ENCODE results near the gene EDC3. TPM values are rescaled to one million over a fixed set of nuclear protein-coding genes. Genes with fewer than 3 reads are reported as not detected.
A peak's percentile ranks its signal among the peaks of the same experiment; 100 is the strongest.

EDC3 gene
- total and polyA plus RNA-seq, 8 donors = 27.9 to 43.6 (median 36.7) TPM

DNA sequence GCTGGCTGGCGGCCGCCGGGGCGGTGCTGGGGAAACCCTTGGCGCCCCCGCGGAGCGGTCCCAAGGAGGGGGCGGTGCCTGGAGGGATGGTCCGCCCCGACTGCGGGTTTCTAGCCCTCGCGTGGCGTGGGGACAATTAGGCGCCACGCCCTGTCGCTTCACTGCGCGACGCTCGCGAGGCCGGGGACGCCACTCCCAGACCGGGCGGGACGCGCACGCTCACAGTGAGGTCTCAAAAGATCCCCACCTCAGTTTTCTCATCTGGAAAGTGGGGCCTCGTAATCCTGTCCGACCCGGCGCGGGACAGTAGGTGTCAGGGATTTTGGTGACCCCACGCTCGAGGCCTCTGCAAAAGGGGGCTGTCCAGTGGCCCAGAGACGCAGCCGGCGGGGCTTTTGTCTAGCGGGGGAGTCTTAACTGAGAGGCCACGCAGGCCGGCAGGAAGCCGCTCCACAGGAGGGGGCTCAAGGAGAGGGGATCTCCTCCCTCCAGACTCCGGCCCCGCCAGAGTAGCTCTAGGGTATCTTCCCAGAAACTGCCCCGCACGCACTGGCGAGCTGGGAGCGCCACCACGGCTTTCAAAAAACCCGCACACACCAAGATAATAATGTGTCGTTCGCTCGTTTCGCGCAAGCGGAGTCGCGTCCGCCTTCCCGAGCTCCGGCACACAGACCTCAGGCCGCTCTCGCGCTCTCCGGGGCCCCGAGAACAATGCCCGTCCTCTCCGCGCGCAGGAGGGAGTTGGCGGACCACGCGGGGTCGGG, 80.9 kb downstream of the EDC3 start:
- intact Hi-C loops (cut with DNase I) = loop anchor here in 1 of 2 donors (10.0 kb wide), 1 partner anchor 70 kb away; the partner anchor contains the start of gene ARID3B
- TF ChIP-seq, protein P1, sequence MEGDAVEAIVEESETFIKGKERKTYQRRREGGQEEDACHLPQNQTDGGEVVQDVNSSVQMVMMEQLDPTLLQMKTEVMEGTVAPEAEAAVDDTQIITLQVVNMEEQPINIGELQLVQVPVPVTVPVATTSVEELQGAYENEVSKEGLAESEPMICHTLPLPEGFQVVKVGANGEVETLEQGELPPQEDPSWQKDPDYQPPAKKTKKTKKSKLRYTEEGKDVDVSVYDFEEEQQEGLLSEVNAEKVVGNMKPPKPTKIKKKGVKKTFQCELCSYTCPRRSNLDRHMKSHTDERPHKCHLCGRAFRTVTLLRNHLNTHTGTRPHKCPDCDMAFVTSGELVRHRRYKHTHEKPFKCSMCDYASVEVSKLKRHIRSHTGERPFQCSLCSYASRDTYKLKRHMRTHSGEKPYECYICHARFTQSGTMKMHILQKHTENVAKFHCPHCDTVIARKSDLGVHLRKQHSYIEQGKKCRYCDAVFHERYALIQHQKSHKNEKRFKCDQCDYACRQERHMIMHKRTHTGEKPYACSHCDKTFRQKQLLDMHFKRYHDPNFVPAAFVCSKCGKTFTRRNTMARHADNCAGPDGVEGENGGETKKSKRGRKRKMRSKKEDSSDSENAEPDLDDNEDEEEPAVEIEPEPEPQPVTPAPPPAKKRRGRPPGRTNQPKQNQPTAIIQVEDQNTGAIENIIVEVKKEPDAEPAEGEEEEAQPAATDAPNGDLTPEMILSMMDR (IDR thresholded peaks at IDR 0.05) = no peak

DNA sequence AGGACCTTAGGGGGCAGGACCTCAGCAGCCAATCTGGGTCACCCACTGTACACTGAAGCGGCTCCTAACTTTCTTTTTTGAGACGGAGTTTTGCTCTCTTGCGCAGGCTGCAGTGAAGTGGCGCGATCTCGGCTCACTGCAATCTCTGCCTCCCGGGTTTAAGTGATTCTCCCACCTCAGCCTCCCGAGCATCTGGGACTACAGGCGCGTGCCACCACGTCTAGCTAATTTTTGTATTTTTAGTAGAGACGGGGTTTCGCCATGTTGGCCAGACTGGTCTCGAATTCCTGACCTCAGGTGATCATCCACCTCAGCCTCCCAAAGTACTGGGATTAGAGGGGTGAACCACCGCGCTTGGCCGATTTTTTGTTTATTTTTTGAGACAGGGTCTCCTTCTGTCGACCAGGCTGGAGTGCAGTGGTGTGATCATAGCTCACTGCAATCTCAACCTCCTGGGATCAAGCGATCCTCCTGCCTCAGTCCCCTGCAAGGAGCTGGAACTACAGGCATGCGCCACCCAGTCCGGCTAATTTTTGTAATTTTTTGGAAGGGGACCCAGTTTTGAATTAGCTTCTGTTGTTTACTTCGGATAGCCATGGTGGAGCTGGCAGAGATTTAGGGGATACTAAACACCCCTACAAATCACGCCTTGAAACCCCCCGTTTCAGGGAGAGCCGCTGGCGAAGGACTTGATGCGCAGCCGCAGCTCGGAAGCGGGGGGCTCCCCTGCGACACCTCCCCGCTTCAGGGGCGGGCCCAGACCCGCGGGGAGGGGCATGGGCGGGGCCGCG, 81.7 kb downstream of the EDC3 start:
- ATAC-seq (no peak), DNase-seq (peak in 2 of 4 donors; percentile 30 to 78)
- no peaks in the 10 kb centered on the region for H3K9me3 ChIP-seq
- TF ChIP-seq, protein P1 (IDR thresholded peaks at IDR 0.05) = no peak
- peak overlapping the region; percentile 99 to 100 for H3K4me3 ChIP-seq
- intact Hi-C loops (cut with DNase I) = loop anchor here in 1 of 2 donors (10.0 kb wide), 1 partner anchor 69 kb away; the partner anchor contains the start of gene ARID3B
- peaks cover 20 to 36% of the 10 kb centered on the region in 2 donors for H3K4me1 ChIP-seq
- H3K27me3 ChIP-seq = no peaks in the 10 kb centered on the region
- H3K27ac ChIP-seq = peak overlapping the region; percentile 94 to 97
- peaks cover 0 to 4% of the 10 kb centered on the region in 2 donors for H3K36me3 ChIP-seq

More for the DNA sequence above, 80.9 kb downstream of the EDC3 start:
- H3K4me1 ChIP-seq = peaks cover 20 to 37% of the 10 kb centered on the region in 2 donors
- DNase-seq (peak in 3 of 4 donors; percentile 88 to 96 (median 90)), ATAC-seq (peak; percentile 81)
- no peaks in the 10 kb centered on the region for H3K27me3 ChIP-seq
- peak overlapping the region; percentile 94 to 97 for H3K27ac ChIP-seq
- peaks cover 0 to 12% of the 10 kb centered on the region in 2 donors for H3K36me3 ChIP-seq
- peak overlapping the region; percentile 99 to 100 for H3K4me3 ChIP-seq
- H3K9me3 ChIP-seq = no peaks in the 10 kb centered on the region

DNA sequence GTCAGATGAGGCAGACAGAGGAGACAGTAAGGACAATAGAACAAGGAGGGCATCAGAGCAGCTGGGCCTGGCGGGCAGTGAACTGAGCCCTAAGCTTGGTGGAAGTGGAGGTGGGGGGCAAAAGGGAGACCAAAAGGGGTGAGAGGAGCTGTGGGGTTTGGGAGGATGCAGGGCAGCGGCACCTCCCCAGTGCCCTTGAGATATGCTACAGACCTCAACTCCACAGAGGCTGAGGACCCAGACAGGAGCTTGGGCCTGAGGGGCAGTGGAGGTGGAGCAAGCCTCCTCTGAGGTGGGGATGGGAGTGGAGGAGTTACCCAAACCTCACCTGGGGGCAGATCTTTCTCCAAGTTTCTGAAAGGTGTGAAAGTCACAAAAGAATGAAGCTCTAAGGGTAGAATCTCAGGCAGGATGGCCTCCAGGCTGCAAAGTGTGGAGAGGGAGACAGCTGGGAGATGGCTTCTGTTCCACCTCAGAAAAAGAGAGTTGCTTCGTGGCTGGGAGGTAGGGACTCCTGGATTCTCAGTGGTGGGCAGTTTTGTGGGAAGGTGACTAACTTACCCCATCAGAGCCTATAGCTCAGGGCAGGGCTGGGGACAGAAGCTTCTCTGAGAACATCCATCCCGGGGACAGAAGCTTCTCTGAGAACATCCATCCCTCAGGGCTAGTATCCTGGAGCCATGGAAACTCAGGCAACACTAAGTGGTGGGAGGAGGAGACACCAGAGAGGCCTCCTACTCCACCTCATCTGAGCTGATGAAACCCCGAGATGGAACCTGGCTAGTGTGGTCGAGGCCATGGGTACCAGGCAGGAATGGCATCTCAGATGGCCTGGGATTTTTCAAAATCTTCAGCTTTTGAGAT, 82.5 kb downstream of the EDC3 start:
- ATAC-seq = no peak
- H3K9me3 ChIP-seq = no peaks in the 10 kb centered on the region
- intact Hi-C loops (cut with DNase I) = loop anchor here in 1 of 2 donors (10.0 kb wide), 1 partner anchor 69 kb away; the partner anchor contains the start of gene ARID3B
- no peak overlapping the region for H3K4me3 ChIP-seq
- TF ChIP-seq, protein P1 (IDR thresholded peaks at IDR 0.05) = no peak
- H3K36me3 ChIP-seq = no peaks in the 10 kb centered on the region
- no peaks in the 10 kb centered on the region for H3K27me3 ChIP-seq
- peak in 1 of 4 donors; percentile 38 for DNase-seq
- H3K4me1 ChIP-seq = peaks cover 15 to 28% of the 10 kb centered on the region in 2 donors
- H3K27ac ChIP-seq = peak overlapping the region in 1 of 2 donors; percentile 94

DNA sequence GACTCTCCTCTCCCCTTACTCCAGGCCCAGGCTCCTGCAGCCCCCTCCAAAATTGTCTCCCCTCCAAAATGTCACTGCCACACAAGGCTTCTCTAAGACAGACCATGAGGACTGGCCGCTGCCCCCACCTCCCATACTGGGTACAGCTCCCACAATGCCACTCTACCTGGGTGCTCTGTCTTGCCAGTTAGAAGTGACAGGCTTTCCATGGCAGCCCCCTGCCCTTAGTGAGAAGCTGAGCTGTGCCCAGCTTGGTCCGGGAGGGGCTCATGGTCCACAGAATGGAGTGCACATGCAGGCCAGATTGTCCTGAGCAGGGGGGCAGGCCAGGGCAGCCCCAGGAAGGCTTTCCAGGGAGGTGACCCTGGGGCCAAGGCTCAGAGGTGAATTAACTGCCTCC, 83.1 kb downstream of the EDC3 start:
- ATAC-seq (no peak), DNase-seq (peak in 1 of 4 donors; percentile 45)
- Histone ChIP-seq H3K36me3 (no peaks in the 10 kb centered on the region), H3K4me1 (peaks cover 10 to 21% of the 10 kb centered on the region in 2 donors), H3K27me3 (no peaks in the 10 kb centered on the region), H3K4me3 (no peak overlapping the region), H3K9me3 (no peaks in the 10 kb centered on the region), H3K27ac (no peak overlapping the region)
- intact Hi-C loops (cut with DNase I) = loop anchor here in 1 of 2 donors (10.0 kb wide), 1 partner anchor 68 kb away; the partner anchor contains the start of gene ARID3B
- TF ChIP-seq, protein P1 (IDR thresholded peaks at IDR 0.05) = no peak

Data from left lung (tissue), 10 donors.